Endothelial cell of hepatic sinusoid (primary cell): ENCODE results near the gene RNF31.

Experiments used
- in situ Hi-C: cut with HindIII; loops from 2 replicates; pipeline ENCODE4 v1.10.0; 2017; ENCODE audit warnings: low sequenced_read_pairs

The RNF31 gene

DNA sequence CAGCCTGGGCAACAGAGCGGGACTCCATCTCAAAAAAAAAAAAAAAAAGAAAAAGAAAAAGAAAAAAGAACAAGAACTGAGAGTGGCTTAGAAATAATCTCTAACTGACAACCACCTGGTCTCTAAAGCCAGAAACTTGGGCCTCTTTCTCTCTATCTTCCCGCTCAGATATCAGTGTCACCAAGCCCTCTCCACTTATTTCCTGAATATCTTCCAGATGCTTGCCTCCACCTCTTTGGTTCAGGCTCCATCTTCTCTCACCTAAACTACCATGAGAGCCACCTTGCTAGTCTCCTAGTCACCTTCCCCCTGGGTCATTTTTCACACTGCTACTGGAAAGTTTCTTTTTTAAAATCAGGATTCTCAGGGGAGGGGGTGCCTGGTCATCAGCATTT lies 49.8 kb downstream of the RNF31 start:
- in situ Hi-C loops = no loop called here

- in situ Hi-C loops = no loop called here
Observed at GRCh38 chr14:24198814-24199524, 51.7 kb downstream of the RNF31 start.

- in situ Hi-C loops = loop anchor here (10.0 kb wide), 1 partner anchor 92 kb away; the partner anchor contains the start of genes DHRS1 and NOP9
Observed at GRCh38 chr14:24202538-24202937, 55.2 kb downstream of the RNF31 start.

- in situ Hi-C loops = loop anchor here (10.0 kb wide), 1 partner anchor 91 kb away; the partner anchor contains the start of genes DHRS1 and NOP9
Observed at GRCh38 chr14:24203249-24203886, 56.1 kb downstream of the RNF31 start.

- in situ Hi-C loops = loop anchor here (5.0 to 10.0 kb wide), 2 partner anchors 63 to 90 kb away; partner anchors contain the start of genes DHRS1 and NOP9
Observed at GRCh38 chr14:24204163-24205146, 57.2 kb downstream of the RNF31 start.

DNA sequence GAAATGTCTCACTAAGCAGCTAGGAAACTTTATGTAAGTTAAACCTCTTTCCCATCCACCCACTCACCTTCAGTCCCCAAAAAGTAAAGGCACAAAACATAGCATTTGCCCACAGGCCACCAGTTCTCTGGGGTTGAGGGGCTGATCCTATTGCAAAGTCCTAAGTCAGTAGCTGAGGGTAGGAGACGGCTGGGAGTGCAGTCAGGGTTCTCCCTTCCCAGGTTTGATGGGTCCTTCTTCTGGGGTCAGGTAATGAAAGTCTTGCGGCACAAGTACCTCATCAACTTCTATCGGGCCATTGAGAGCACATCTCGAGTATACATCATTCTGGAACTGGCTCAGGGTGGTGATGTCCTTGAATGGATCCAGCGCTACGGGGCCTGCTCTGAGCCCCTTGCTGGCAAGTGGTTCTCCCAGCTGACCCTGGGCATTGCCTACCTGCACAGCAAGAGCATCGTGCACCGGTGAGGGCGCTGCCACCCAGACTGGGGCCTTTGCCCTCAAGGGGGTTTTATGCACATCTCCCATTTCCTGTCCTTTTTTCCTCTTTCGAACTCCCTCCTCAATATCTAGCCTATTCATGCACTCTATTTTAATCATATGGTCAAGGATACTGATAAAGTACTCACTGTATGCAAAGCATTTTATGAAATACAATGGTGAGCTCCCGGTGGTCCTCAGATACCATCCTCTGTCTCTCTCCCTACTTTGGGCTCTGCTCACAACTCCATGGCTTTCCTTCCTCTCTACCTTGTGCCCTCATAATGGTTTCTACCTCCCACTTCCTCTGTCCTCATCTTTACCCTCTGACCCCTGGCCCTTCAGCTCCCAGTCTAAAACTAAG lies 59.2 kb downstream of the RNF31 start:
- in situ Hi-C loops = loop anchor here (5.0 to 10.0 kb wide), 2 partner anchors 61 to 88 kb away; partner anchors contain the start of genes DHRS1 and NOP9

GRCh38 chr14:24207104-24207551 lies 59.8 kb downstream of the RNF31 start:
- in situ Hi-C loops = loop anchor here (5.0 to 10.0 kb wide), 2 partner anchors 60 to 88 kb away; partner anchors contain the start of genes DHRS1 and NOP9

GRCh38 chr14:24207625-24208024 lies 60.3 kb downstream of the RNF31 start:
- in situ Hi-C loops = loop anchor here (5.0 to 10.0 kb wide), 2 partner anchors 60 to 87 kb away; partner anchors contain the start of genes DHRS1 and NOP9
